Measurements from ENCODE around the gene PDXP.

- no peak for TF ChIP-seq POLR2AphosphoS5 (IDR thresholded peaks at IDR 0.05; ENCODE audit: low read depth, low read length)
- TF ChIP-seq POLR2A (IDR thresholded peaks at IDR 0.05; ENCODE audit: borderline replicate concordance, extremely low read depth, insufficient read depth, insufficient read length): no peak
- TF ChIP-seq MAX (IDR thresholded peaks at IDR 0.05): no peak
- TF ChIP-seq CTCF (IDR thresholded peaks at IDR 0.05 in 2 of 3, conservative IDR thresholded peaks at IDR 0.05 in 1 of 3; ENCODE audit: borderline replicate concordance in 1 of 3, insufficient read depth in 1 of 3, low read depth in 2 of 3, low read length in 2 of 3): no peak
- no peak for TF ChIP-seq RAD21 (IDR thresholded peaks at IDR 0.05; ENCODE audit: low read depth)
- no peak for TF ChIP-seq EZH2phosphoT487 (IDR thresholded peaks at IDR 0.05; ENCODE audit: borderline replicate concordance)
- no peak for TF ChIP-seq ELF1 (IDR thresholded peaks at IDR 0.05; ENCODE audit: borderline replicate concordance, low read depth)
- no peak for TF ChIP-seq CEBPB (IDR thresholded peaks at IDR 0.05; ENCODE audit: low read depth)
- TF ChIP-seq EZH2 (IDR thresholded peaks at IDR 0.05): no peak
These were observed 42.7 kb downstream of the PDXP start for GRCh38 chr22:37701141-37701786.

All from HCT116 (cell line).